ENCODE results near the gene ABCA4. TPM values are rescaled to one million over a fixed set of nuclear protein-coding genes. Genes with fewer than 3 reads are reported as not detected.

ABCA4 gene
- total RNA-seq, 4 donors from 2014 or later = 0.18 to 0.57 TPM; not detected in 2

GRCh38 chr1:94056171-94056570 lies 64.8 kb downstream of the ABCA4 start:
- WGBS, 2 donors = 79 to 83% methylated on average over 6 of the region's 6 CpGs
- DNase-seq = no peak

GRCh38 chr1:94055459-94056122 lies 65.4 kb downstream of the ABCA4 start:
- Histone ChIP-seq H3K4me1 (no peaks in the 10 kb centered on the region), H3K4me3 (no peak overlapping the region), H3K27me3 (peaks cover 0 to 3% (median 0%) of the 10 kb centered on the region in 4 donors), H3K9me3 (no peaks in the 10 kb centered on the region), H3K27ac (no peak overlapping the region), H3K36me3 (no peaks in the 10 kb centered on the region)
- no peak for TF ChIP-seq POLR2A (IDR thresholded peaks at IDR 0.05)
- TF ChIP-seq CTCF (IDR thresholded peaks at IDR 0.05) = no peak
- no peak for DNase-seq
- WGBS, 2 donors = 76 to 82% methylated on average over 4 to 5 of the region's 5 CpGs
- intact Hi-C loops (cut with DNase I) = loop anchor here (10.0 kb wide), 1 partner anchor 409 kb away; no protein-coding TSS in a partner anchor

More at GRCh38 chr1:94056171-94056570, 64.8 kb downstream of the ABCA4 start:
- H3K27ac ChIP-seq = no peak overlapping the region
- no peak for TF ChIP-seq CTCF (IDR thresholded peaks at IDR 0.05)
- TF ChIP-seq POLR2A (IDR thresholded peaks at IDR 0.05) = no peak
- no peaks in the 10 kb centered on the region for H3K36me3 ChIP-seq
- no peaks in the 10 kb centered on the region for H3K9me3 ChIP-seq
- intact Hi-C loops (cut with DNase I) = loop anchor here (10.0 kb wide), 1 partner anchor 409 kb away; no protein-coding TSS in a partner anchor
- peaks cover 0 to 1% (median 0%) of the 10 kb centered on the region in 3 donors for H3K4me1 ChIP-seq
- no peak overlapping the region for H3K4me3 ChIP-seq
- peaks cover 0 to 3% (median 0%) of the 10 kb centered on the region in 4 donors for H3K27me3 ChIP-seq

DNA sequence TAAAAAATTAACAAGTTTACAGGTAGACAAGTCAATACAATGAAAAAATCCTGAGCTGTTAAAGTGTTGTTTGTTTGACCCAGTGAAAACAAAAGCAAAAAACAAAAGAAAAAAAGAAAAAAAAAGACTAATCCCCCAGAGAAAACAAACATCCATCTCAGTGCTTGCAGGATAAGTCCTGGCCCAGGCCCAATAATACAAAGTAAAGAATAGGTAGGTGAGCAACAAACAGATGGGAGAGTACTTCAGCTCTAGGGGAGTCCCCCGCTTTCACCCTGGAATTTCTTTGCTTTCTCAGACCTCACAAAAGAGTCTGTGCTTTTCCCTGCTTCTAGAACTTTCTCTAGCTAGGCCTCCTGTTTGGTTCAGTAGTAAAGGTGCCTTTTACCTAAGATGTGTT lies 70.3 kb downstream of the ABCA4 start:
- H3K27ac ChIP-seq = no peak overlapping the region
- H3K4me3 ChIP-seq = no peak overlapping the region
- no peaks in the 10 kb centered on the region for H3K9me3 ChIP-seq
- no peak for DNase-seq
- no peaks in the 10 kb centered on the region for H3K36me3 ChIP-seq
- 70 to 100% methylated on average over 1 of the region's 1 CpG for WGBS, 2 donors
- no peaks in the 10 kb centered on the region for H3K27me3 ChIP-seq
- no peak for TF ChIP-seq POLR2A (IDR thresholded peaks at IDR 0.05)
- no peak for TF ChIP-seq CTCF (IDR thresholded peaks at IDR 0.05)
- peaks cover 2 to 11% (median 8%) of the 10 kb centered on the region in 3 donors for H3K4me1 ChIP-seq
- intact Hi-C loops (cut with DNase I) = loop anchor here (10.0 kb wide), 1 partner anchor 414 kb away; no protein-coding TSS in a partner anchor

GRCh38 chr1:94050254-94050653 lies 70.7 kb downstream of the ABCA4 start:
- H3K9me3 ChIP-seq = no peaks in the 10 kb centered on the region
- 21 to 36% methylated on average over 1 of the region's 1 CpG for WGBS, 2 donors
- H3K27me3 ChIP-seq = no peaks in the 10 kb centered on the region
- H3K4me3 ChIP-seq = no peak overlapping the region
- intact Hi-C loops (cut with DNase I) = loop anchor here (10.0 kb wide), 1 partner anchor 415 kb away; no protein-coding TSS in a partner anchor
- peaks cover 5 to 13% (median 12%) of the 10 kb centered on the region in 3 donors for H3K4me1 ChIP-seq
- no peaks in the 10 kb centered on the region for H3K36me3 ChIP-seq
- DNase-seq = no peak
- H3K27ac ChIP-seq = no peak overlapping the region
- TF ChIP-seq CTCF (IDR thresholded peaks at IDR 0.05) = no peak
- no peak for TF ChIP-seq POLR2A (IDR thresholded peaks at IDR 0.05)

GRCh38 chr1:94049791-94050190 lies 71.2 kb downstream of the ABCA4 start:
- Histone ChIP-seq H3K4me3 (no peak overlapping the region), H3K27ac (peak overlapping the region in 1 of 4 donors; percentile 39), H3K27me3 (no peaks in the 10 kb centered on the region), H3K36me3 (no peaks in the 10 kb centered on the region), H3K9me3 (no peaks in the 10 kb centered on the region), H3K4me1 (peaks cover 5 to 17% (median 13%) of the 10 kb centered on the region in 3 donors)
- TF ChIP-seq POLR2A (IDR thresholded peaks at IDR 0.05) (no peak), CTCF (IDR thresholded peaks at IDR 0.05) (no peak)
- DNase-seq = no peak
- 46% methylated on average over 3 of the region's 3 CpGs for WGBS, 2 donors
- intact Hi-C loops (cut with DNase I) = loop anchor here (5.0 to 10.0 kb wide), 3 partner anchors 188 to 415 kb away; partner anchors contain the start of gene ARHGAP29
